SK-N-SH (cell line): ENCODE data around the gene SLC35G1. TPM values are rescaled to one million over a fixed set of nuclear protein-coding genes. Genes with fewer than 3 reads are reported as not detected.

Experiments
- CTCF ChIA-PET: fragments of 300-600, 350-600 bp; formaldehyde crosslinking; extraction: SDS; loops from one replicate; lab custom pipeline; 2021; lab: Yijun Ruan, JAX
- POLR2A ChIA-PET: fragments of 350-600 bp; sonication (Branson Sonifier 250); formaldehyde crosslinking; extraction: SDS; loops from one replicate; lab custom pipeline; 2020; ENCODE audit warnings: antibody characterized with exemption, inconsistent platforms; lab: Yijun Ruan, JAX
- DNase-seq: peaks from one replicate; pipeline ENCODE4 v3.0.0; 2012
- H2AFZ ChIP-seq: fragments of 200-600 bp; sonication (generic); 2 replicates; pipeline ENCODE4 v1.8.1; 2016; ENCODE audit warnings: antibody characterized with exemption, mild to moderate bottlenecking, low read depth
- H3F3A ChIP-seq: fragments of 200-600 bp; sonication (generic); replicated peaks from 2 replicates; pipeline ENCODE3; 2016; ENCODE audit warnings: antibody characterized with exemption, mild to moderate bottlenecking; ENCODE audit not compliant: insufficient read depth
- H3K27ac ChIP-seq, 2 experiments: fragments of 200-500 bp in 1 of 2; fragments of 200-600 bp in 1 of 2; sonication (Bioruptor generic) in 1 of 2; sonication (generic), shearing (Covaris generic) in 1 of 2; 2 replicates each; pipeline versions ENCODE4 v1.5.1 to v1.6.1; 2014 to 2016; ENCODE audit warnings: low read depth in 2 of 2, inconsistent platforms in 1 of 2, low read length in 1 of 2, mild to moderate bottlenecking in 1 of 2, mixed read lengths in 1 of 2
- H3K27me3 ChIP-seq: fragments of 200-600 bp; sonication (generic), shearing (Covaris generic); 2 replicates; pipeline ENCODE4 v1.6.1; 2016; ENCODE audit warnings: mixed run types; ENCODE audit not compliant: insufficient read depth
- H3K36me3 ChIP-seq, 2 experiments: fragments of 200-500 bp in 1 of 2; fragments of 200-600 bp in 1 of 2; sonication (Bioruptor generic) in 1 of 2; sonication (generic) in 1 of 2; replicated peaks in 1 of 2; 2 replicates each; pipeline versions ENCODE3 to v1.5.1; 2014 to 2016; ENCODE audit warnings: low read length in 1 of 2, mild to moderate bottlenecking in 1 of 2; ENCODE audit not compliant: insufficient read depth in 2 of 2, control insufficient read depth in 1 of 2
- H3K4me1 ChIP-seq, 2 experiments: fragments of 200-500 bp in 1 of 2; fragments of 200-600 bp in 1 of 2; sonication (Bioruptor generic) in 1 of 2; sonication (generic), shearing (Covaris generic) in 1 of 2; 2 replicates each; pipeline versions ENCODE4 v1.5.1 to v1.6.1; 2014 to 2016; ENCODE audit warnings: low read depth in 1 of 2, low read length in 1 of 2, mixed run types in 1 of 2; ENCODE audit not compliant: insufficient read depth in 2 of 2, control insufficient read depth in 1 of 2
- H3K4me2 ChIP-seq: fragments of 200-600 bp; sonication (generic), shearing (Covaris generic); 2 replicates; pipeline ENCODE4 v1.6.1; 2017; ENCODE audit warnings: mixed run types
- H3K4me3 ChIP-seq, 2 experiments: fragments of 200-500 bp in 1 of 2; fragments of 200-600 bp in 1 of 2; sonication (Bioruptor generic) in 1 of 2; sonication (generic), shearing (Covaris generic) in 1 of 2; 2 replicates each; pipeline versions ENCODE4 v1.5.1 to v1.8.1; 2014 to 2016; ENCODE audit warnings: low read depth in 2 of 2, inconsistent platforms in 1 of 2, low read length in 1 of 2, mild to moderate bottlenecking in 1 of 2, mixed read lengths in 1 of 2, moderate library complexity in 1 of 2
- H3K79me2 ChIP-seq: fragments of 200-600 bp; sonication (generic); 2 replicates; pipeline ENCODE4 v1.8.1; 2017; ENCODE audit warnings: mild to moderate bottlenecking; ENCODE audit not compliant: insufficient read depth
- H3K9ac ChIP-seq: fragments of 200-600 bp; sonication (generic); 2 replicates; pipeline ENCODE4 v1.6.1; 2017; ENCODE audit warnings: mixed run types
- H3K9me2 ChIP-seq: fragments of 200-600 bp; sonication (generic); 2 replicates; pipeline ENCODE4 v1.6.1; 2017; ENCODE audit warnings: mixed run types
- H3K9me3 ChIP-seq: fragments of 200-600 bp; sonication (generic); 2 replicates; pipeline ENCODE4 v1.6.1; 2017; ENCODE audit warnings: mixed run types, mild to moderate bottlenecking, moderate library complexity
- H4K20me1 ChIP-seq: fragments of 200-600 bp; sonication (generic); 2 replicates; pipeline ENCODE4 v1.6.1; 2017; ENCODE audit warnings: mild to moderate bottlenecking, mixed run types; ENCODE audit not compliant: insufficient read depth
- CHD2 ChIP-seq: fragments of 150-350 bp; IDR thresholded peaks from 2 replicates; pipeline ENCODE4 v1.6.1; 2018; ENCODE audit warnings: low read length; ENCODE audit not compliant: partially characterized antibody
- ELF1 ChIP-seq: IDR thresholded peaks from 2 replicates; pipeline ENCODE4 v1.4.0; 2012
- FOSL2 ChIP-seq: IDR thresholded peaks from 2 replicates; pipeline ENCODE4 v1.4.0; 2012; ENCODE audit warnings: low read depth, mild to moderate bottlenecking, moderate library complexity, borderline replicate concordance
- FOXM1 ChIP-seq: IDR thresholded peaks from 2 replicates; pipeline ENCODE4 v1.4.0; 2012; ENCODE audit warnings: low read depth, mild to moderate bottlenecking
- GABPA ChIP-seq: IDR thresholded peaks from 2 replicates; pipeline ENCODE4 v1.4.0; 2012; ENCODE audit warnings: low read depth, mild to moderate bottlenecking
- GATA2 ChIP-seq: sonication (generic); formaldehyde crosslinking; IDR thresholded peaks from 2 replicates; pipeline ENCODE4 v1.5.0; 2020; ENCODE audit warnings: mild to moderate bottlenecking, missing genetic modification reagents
- NFIC ChIP-seq: IDR thresholded peaks from 2 replicates; pipeline ENCODE4 v1.4.0; 2012; ENCODE audit warnings: borderline replicate concordance
- NRF1 ChIP-seq: IDR thresholded peaks from 2 replicates; pipeline ENCODE4 v1.6.1; 2012; ENCODE audit warnings: low read depth, mild to moderate bottlenecking, low read length
- POLR2AphosphoS5 ChIP-seq: IDR thresholded peaks from 2 replicates; pipeline ENCODE4 v1.6.1; 2012; ENCODE audit warnings: low read depth, low read length
- RFX5 ChIP-seq: IDR thresholded peaks from 2 replicates; pipeline ENCODE4 v1.6.1; 2012; ENCODE audit warnings: mild to moderate bottlenecking, improper control_type of control experiment, low read length
- RXRA ChIP-seq: IDR thresholded peaks from 2 replicates; pipeline ENCODE4 v1.4.0; 2012; ENCODE audit warnings: low read depth, mild to moderate bottlenecking, borderline replicate concordance
- TAF1 ChIP-seq: IDR thresholded peaks from 2 replicates; pipeline ENCODE4 v1.6.1; 2012; ENCODE audit warnings: low read depth, mild to moderate bottlenecking, low read length, moderate library complexity, borderline replicate concordance
- TCF12 ChIP-seq: IDR thresholded peaks from 2 replicates; pipeline ENCODE4 v1.4.0; 2012
- TEAD4 ChIP-seq: IDR thresholded peaks from 2 replicates; pipeline ENCODE4 v1.4.0; 2012; ENCODE audit warnings: mild to moderate bottlenecking, borderline replicate concordance; ENCODE audit not compliant: insufficient read depth
- YY1 ChIP-seq: IDR thresholded peaks from 2 replicates; pipeline ENCODE4 v1.4.0; 2012; ENCODE audit warnings: low read depth, mild to moderate bottlenecking
- WGBS: methylation state at CpG from one replicate; pipeline ENCODE4 v1.1.6; 2017; ENCODE audit warnings: low lambda C conversion rate; 5-methylcytosine and 5-hydroxymethylcytosine counted together
- polyA plus RNA-seq, 3 experiments: library from polyadenylated mRNA; depleted of rRNA; stranded (reverse); fragments of >200 nt; gene quantifications; 2 replicates each; pipeline ENCODE4 v1.2.3, GENCODE V29; 2012
- TF ChIP-seq, protein P1 (sequence below): IDR thresholded peaks from 2 replicates; pipeline ENCODE4 v1.4.0; 2012; ENCODE audit warnings: low read depth, borderline replicate concordance
- TF ChIP-seq, protein P2 (sequence below): IDR thresholded peaks from 2 replicates; pipeline ENCODE4; 2012

SLC35G1 gene
- polyA plus RNA-seq, 1 of the 3 experiments (the other 2 are of a cell fraction) = 5.1 TPM

DNA sequence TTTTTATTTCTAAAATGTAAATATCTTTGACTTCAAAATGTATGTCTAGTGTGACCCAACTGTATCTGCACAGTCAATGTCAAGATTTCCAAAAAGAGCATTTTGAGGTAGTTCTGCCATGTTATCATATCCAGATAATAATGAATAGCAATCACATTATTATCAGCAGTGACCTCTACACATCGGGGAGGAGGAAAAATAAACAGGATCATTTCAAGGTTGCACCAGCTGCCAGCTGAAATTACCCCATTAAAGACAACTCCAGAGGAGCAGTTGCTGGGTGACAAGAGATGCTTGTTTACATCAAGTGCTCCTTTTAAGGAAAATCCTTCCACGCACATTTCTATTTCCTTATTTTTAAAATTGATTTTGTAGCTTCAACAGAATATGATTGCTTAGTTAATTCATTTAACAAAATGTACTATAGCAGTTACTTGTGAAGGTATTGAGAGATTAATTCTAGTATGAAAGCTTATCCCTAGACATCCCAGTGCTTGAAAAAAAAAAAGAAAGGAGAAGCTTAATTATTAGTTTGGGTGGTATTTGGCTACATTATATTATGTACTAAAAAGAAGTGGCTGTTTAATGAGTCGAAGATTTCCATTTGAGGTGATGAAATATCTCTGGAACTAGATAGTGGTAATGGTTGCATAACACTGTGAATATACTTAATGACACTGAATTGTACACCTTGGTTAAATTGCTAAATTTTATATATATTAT, 19.3 kb upstream of the SLC35G1 start (continued):
- TF ChIP-seq, protein P1, sequence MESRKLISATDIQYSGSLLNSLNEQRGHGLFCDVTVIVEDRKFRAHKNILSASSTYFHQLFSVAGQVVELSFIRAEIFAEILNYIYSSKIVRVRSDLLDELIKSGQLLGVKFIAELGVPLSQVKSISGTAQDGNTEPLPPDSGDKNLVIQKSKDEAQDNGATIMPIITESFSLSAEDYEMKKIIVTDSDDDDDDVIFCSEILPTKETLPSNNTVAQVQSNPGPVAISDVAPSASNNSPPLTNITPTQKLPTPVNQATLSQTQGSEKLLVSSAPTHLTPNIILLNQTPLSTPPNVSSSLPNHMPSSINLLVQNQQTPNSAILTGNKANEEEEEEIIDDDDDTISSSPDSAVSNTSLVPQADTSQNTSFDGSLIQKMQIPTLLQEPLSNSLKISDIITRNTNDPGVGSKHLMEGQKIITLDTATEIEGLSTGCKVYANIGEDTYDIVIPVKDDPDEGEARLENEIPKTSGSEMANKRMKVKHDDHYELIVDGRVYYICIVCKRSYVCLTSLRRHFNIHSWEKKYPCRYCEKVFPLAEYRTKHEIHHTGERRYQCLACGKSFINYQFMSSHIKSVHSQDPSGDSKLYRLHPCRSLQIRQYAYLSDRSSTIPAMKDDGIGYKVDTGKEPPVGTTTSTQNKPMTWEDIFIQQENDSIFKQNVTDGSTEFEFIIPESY = no peak
- no peak for TF ChIP-seq FOXM1
- no peak for TF ChIP-seq RXRA
- no peak for TF ChIP-seq YY1

DNA sequence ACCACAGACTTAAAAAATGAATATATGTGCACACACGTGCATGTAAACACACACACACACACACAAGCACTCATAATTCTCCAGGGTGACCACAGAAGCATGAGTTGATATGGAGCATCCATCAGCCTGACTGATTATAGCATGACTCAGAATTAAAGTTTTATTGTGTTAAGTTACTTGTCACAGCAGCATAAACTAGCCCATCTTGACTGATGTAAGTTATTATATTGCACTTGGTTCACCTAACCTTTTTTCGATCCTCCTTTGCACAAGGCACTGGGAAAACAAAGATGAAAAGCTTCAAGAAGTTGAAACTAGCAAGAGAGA, 18.8 kb upstream of the SLC35G1 start:
- CTCF ChIA-PET = interaction anchor here (0.6 kb wide), 1 partner anchor 324 kb away, joined by 3 read pairs; no protein-coding TSS in a partner anchor

DNA sequence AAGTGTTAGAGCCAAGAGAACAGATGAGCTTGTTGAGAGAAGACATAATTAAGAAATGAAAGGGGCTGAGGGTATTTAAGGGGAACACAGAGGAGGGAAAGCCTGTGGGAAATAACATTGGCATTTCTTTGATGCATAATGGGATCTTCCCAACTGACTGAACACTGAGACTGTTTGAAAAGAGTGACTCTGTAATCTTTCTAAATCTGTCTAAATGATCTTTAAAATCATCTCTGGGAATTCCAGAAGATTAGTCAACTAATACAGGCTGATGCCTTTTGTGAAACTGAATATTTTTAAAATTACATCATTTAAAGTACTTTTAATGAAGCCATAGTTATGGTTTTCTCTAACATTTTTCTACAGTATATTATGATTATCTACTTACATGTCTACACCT, 17.4 kb upstream of the SLC35G1 start:
- Histone ChIP-seq H3K79me2 (no peaks in the 10 kb centered on the region), H3K4me3 (no peak overlapping the region), H3K27ac (peak overlapping the region in 1 of 2 experiments; percentile 42; a peak in 2 of 4 replicates), H3K9ac (no peak overlapping the region), H3K4me2 (no peak overlapping the region), H3K9me2 (no peaks in the 10 kb centered on the region), H3K27me3 (no peaks in the 10 kb centered on the region), H3K9me3 (no peaks in the 10 kb centered on the region), H3F3A (no peaks in the 10 kb centered on the region), H3K36me3 (no peaks in the 10 kb centered on the region), H3K4me1 (peaks cover 3 to 7% of the 10 kb centered on the region in 2 experiments; a peak in 2 of 4 replicates), H4K20me1 (no peaks in the 10 kb centered on the region), H2AFZ (peak overlapping the region; percentile 9; the same call in 1 of the 2 replicates)
- no peak for DNase-seq
- ChIA-PET POLR2A (no interaction called here), CTCF (interaction anchor here (1.2 kb wide), 1 partner anchor 13 kb away, joined by 3 read pairs; no protein-coding TSS in a partner anchor)
- TF ChIP-seq, protein P2, sequence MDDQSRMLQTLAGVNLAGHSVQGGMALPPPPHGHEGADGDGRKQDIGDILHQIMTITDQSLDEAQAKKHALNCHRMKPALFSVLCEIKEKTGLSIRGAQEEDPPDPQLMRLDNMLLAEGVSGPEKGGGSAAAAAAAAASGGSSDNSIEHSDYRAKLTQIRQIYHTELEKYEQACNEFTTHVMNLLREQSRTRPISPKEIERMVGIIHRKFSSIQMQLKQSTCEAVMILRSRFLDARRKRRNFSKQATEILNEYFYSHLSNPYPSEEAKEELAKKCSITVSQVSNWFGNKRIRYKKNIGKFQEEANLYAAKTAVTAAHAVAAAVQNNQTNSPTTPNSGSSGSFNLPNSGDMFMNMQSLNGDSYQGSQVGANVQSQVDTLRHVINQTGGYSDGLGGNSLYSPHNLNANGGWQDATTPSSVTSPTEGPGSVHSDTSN = peak; percentile 10; the same call in 1 of the 2 replicates
- TF ChIP-seq FOXM1 = no peak

More for the DNA sequence above, 18.8 kb upstream of the SLC35G1 start:
- POLR2A ChIA-PET = no interaction called here
- H3K9me2 ChIP-seq = no peaks in the 10 kb centered on the region
- H3K27ac ChIP-seq = no peak overlapping the region
- no peaks in the 10 kb centered on the region for H3K27me3 ChIP-seq
- 74% methylated on average over 2 of the region's 2 CpGs for WGBS
- DNase-seq = no peak
- no peaks in the 10 kb centered on the region for H3F3A ChIP-seq
- no peak overlapping the region for H3K4me3 ChIP-seq
- TF ChIP-seq TCF12 (no peak), ELF1 (no peak), FOSL2 (no peak), POLR2AphosphoS5 (no peak), TAF1 (no peak), NFIC (no peak), GABPA (no peak), CHD2 (no peak), GATA2 (CRISPR knock-in tag) (no peak), YY1 (no peak), TEAD4 (no peak), NRF1 (no peak), RFX5 (no peak)
- TF ChIP-seq, protein P2 = no peak
- H4K20me1 ChIP-seq = no peaks in the 10 kb centered on the region
- no peak overlapping the region for H2AFZ ChIP-seq
- no peak overlapping the region for H3K9ac ChIP-seq
- peaks cover 3 to 7% of the 10 kb centered on the region in 2 experiments; a peak in 2 of 4 replicates for H3K4me1 ChIP-seq
- no peaks in the 10 kb centered on the region for H3K36me3 ChIP-seq
- no peak overlapping the region for H3K4me2 ChIP-seq
- H3K79me2 ChIP-seq = no peaks in the 10 kb centered on the region
- H3K9me3 ChIP-seq = no peaks in the 10 kb centered on the region
